SK-N-SH (cell line): ENCODE results near the gene IGF1R.

ENCODE experiments used
- CHD2 ChIP-seq: fragments of 150-350 bp; IDR thresholded peaks from 2 replicates; pipeline ENCODE4 v1.6.1; 2018; ENCODE audit warnings: low read length; ENCODE audit not compliant: partially characterized antibody
- EP300 ChIP-seq, 2 experiments: IDR thresholded peaks; 2 replicates each; pipeline versions ENCODE4 v1.4.0 to v1.6.1; 2012; ENCODE audit warnings: borderline replicate concordance in 1 of 2, low read depth in 1 of 2, low read length in 1 of 2
- EZH2phosphoT487 ChIP-seq: fragments of 200-600 bp; sonication (generic); IDR thresholded peaks from 2 replicates; pipeline ENCODE4 v1.6.1; 2017; ENCODE audit warnings: low read depth, mixed run types, mild to moderate bottlenecking, antibody characterized with exemption, moderate library complexity, borderline replicate concordance
- FOXM1 ChIP-seq: IDR thresholded peaks from 2 replicates; pipeline ENCODE4 v1.4.0; 2012; ENCODE audit warnings: low read depth, mild to moderate bottlenecking
- POLR2AphosphoS5 ChIP-seq: IDR thresholded peaks from 2 replicates; pipeline ENCODE4 v1.6.1; 2012; ENCODE audit warnings: low read depth, low read length
- RXRA ChIP-seq: IDR thresholded peaks from 2 replicates; pipeline ENCODE4 v1.4.0; 2012; ENCODE audit warnings: low read depth, mild to moderate bottlenecking, borderline replicate concordance
- SIN3A ChIP-seq: IDR thresholded peaks from 2 replicates; pipeline ENCODE4 v1.6.1; 2012; ENCODE audit warnings: low read depth, mild to moderate bottlenecking, low read length, moderate library complexity, borderline replicate concordance
- SMC3 ChIP-seq: IDR thresholded peaks from 2 replicates; pipeline ENCODE4 v1.6.1; 2012; ENCODE audit warnings: low read depth, low read length, improper control_type of control experiment
- TF ChIP-seq, protein P1 (sequence below): fragments of 200-600 bp; sonication (generic); IDR thresholded peaks from 2 replicates; pipeline ENCODE4 v1.6.1; 2017; ENCODE audit warnings: antibody characterized with exemption, mild to moderate bottlenecking, moderate library complexity
- TF ChIP-seq, protein P2 (sequence below): IDR thresholded peaks from 2 replicates; pipeline ENCODE4 v1.6.1; 2012; ENCODE audit warnings: mild to moderate bottlenecking, low read depth, low read length, moderate library complexity

DNA sequence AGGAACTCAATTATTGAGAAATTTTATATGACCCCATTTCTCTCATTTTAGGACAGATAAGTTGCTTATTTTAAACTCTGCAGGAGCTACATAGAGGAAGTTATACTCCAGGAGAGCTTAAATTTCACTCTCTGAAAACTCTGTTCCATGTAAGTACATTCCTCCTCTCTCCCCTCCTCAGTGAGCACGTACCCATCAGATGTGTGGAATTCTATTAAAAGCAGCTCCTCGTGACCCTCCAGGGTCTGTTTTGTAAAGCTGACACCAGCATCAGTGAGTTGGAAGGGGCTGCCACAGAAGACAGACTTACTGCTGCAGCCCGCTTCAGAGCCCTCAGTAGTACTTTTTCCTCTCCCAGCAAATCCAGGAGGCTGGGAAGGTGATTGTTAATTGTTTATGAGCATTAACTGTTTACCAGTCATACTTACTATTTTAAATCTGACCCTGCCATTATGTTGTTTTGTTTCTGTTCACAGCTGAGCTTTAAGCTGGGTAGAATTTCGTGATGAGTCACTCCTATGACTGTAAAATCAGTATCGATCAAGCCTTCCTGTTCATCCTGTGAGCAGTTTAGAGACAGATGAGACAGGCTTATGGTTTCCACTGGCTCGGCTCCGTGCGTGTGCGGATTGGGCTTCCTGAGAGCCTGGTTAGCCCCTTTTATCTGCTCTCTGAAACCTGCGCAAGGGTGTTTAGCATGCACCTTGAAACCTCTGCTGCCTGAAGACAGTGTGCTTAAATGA, 20.4 kb downstream of the IGF1R start:
- TF ChIP-seq, protein P1, sequence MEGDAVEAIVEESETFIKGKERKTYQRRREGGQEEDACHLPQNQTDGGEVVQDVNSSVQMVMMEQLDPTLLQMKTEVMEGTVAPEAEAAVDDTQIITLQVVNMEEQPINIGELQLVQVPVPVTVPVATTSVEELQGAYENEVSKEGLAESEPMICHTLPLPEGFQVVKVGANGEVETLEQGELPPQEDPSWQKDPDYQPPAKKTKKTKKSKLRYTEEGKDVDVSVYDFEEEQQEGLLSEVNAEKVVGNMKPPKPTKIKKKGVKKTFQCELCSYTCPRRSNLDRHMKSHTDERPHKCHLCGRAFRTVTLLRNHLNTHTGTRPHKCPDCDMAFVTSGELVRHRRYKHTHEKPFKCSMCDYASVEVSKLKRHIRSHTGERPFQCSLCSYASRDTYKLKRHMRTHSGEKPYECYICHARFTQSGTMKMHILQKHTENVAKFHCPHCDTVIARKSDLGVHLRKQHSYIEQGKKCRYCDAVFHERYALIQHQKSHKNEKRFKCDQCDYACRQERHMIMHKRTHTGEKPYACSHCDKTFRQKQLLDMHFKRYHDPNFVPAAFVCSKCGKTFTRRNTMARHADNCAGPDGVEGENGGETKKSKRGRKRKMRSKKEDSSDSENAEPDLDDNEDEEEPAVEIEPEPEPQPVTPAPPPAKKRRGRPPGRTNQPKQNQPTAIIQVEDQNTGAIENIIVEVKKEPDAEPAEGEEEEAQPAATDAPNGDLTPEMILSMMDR, result no peak
- no peak for TF ChIP-seq FOXM1
- no peak for TF ChIP-seq EZH2phosphoT487
- no peak for TF ChIP-seq SIN3A
- TF ChIP-seq POLR2AphosphoS5, result no peak
- TF ChIP-seq SMC3, result no peak
- TF ChIP-seq RXRA, result no peak; the same call in 1 of the 2 replicates
- TF ChIP-seq, protein P2, sequence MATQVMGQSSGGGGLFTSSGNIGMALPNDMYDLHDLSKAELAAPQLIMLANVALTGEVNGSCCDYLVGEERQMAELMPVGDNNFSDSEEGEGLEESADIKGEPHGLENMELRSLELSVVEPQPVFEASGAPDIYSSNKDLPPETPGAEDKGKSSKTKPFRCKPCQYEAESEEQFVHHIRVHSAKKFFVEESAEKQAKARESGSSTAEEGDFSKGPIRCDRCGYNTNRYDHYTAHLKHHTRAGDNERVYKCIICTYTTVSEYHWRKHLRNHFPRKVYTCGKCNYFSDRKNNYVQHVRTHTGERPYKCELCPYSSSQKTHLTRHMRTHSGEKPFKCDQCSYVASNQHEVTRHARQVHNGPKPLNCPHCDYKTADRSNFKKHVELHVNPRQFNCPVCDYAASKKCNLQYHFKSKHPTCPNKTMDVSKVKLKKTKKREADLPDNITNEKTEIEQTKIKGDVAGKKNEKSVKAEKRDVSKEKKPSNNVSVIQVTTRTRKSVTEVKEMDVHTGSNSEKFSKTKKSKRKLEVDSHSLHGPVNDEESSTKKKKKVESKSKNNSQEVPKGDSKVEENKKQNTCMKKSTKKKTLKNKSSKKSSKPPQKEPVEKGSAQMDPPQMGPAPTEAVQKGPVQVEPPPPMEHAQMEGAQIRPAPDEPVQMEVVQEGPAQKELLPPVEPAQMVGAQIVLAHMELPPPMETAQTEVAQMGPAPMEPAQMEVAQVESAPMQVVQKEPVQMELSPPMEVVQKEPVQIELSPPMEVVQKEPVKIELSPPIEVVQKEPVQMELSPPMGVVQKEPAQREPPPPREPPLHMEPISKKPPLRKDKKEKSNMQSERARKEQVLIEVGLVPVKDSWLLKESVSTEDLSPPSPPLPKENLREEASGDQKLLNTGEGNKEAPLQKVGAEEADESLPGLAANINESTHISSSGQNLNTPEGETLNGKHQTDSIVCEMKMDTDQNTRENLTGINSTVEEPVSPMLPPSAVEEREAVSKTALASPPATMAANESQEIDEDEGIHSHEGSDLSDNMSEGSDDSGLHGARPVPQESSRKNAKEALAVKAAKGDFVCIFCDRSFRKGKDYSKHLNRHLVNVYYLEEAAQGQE, result no peak
- no peak for TF ChIP-seq CHD2
- TF ChIP-seq EP300 (IDR thresholded peaks at IDR 0.05; ENCODE audit: borderline replicate concordance in 1 of 2, low read depth in 1 of 2, low read length in 1 of 2), result no peak
